Measurements from ENCODE around the gene SLC22A23.

DNA sequence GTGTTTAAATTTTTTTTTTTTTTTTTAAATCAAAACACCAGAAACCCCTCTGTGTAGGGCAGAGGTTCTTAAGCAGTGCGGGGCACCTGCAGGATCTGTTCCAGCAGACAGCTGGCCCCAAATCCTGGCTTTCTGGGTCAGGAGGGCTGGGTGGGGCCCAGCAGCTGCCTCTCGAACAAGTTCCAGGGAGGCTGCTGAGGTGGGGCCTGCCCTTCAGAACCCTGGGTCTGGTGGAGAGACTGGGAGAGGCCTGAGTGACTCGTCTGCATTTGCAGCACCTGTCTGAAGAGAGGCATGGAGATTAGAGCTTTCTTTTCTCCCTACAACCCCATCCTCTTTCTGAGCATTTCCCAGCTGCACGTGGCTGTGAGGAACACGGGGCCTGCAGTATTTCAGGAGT, 189.7 kb downstream of the SLC22A23 start:
- no peak for TF ChIP-seq POLR2AphosphoS5 (IDR thresholded peaks at IDR 0.05; ENCODE audit: borderline replicate concordance, low read depth, low read length)
- no peak for TF ChIP-seq EZH2 (IDR thresholded peaks at IDR 0.05)

Measured in SK-N-MC (cell line).